OCI-LY7 (cell line): Measurements from ENCODE around the gene NRCAM. TPM values are rescaled to one million over a fixed set of nuclear protein-coding genes. Genes with fewer than 3 reads are reported as not detected.

ENCODE experiments used
- BruUV-seq: library from RNA; stranded (reverse); fragments of 400-500 nt; replicated peaks from 2 replicates; lab custom pipeline; 2021; lab: Mats Ljungman, UMichigan
- CTCF ChIA-PET: fragments of 300-600 bp; sonication (Branson Sonifier 250); formaldehyde crosslinking; loops from one replicate; lab custom pipeline; 2022; ENCODE audit warnings: antibody characterized with exemption; ENCODE audit not compliant: unreplicated experiment; lab: Charles Lee
- POLR2A ChIA-PET: fragments of 300-600 bp; sonication (Branson Sonifier 250); formaldehyde crosslinking; loops from one replicate; lab custom pipeline; 2022; ENCODE audit warnings: antibody characterized with exemption; lab: Charles Lee
- DNase-seq: peaks from one replicate; pipeline ENCODE4 v3.0.0-alpha.2; 2015; ENCODE audit warnings: low spot score
- H2AFZ ChIP-seq: fragments of 200-600 bp; sonication (generic), shearing (Covaris generic); 2 replicates; pipeline ENCODE4 v1.6.1; 2014; ENCODE audit warnings: mild to moderate bottlenecking, antibody characterized with exemption, low read length, moderate library complexity
- H3K27ac ChIP-seq: fragments of 200-600 bp; sonication (generic); 2 replicates; pipeline ENCODE4 v1.5.1; 2014; ENCODE audit warnings: mixed run types, low read depth, mild to moderate bottlenecking, moderate library complexity, low read length, inconsistent platforms; ENCODE audit not compliant: poor library complexity, severe bottlenecking
- H3K36me3 ChIP-seq: fragments of 200-600 bp; sonication (generic); 2 replicates; pipeline ENCODE4 v1.6.1; 2014; ENCODE audit warnings: mild to moderate bottlenecking, antibody characterized with exemption, low read length, moderate library complexity, mixed read lengths; ENCODE audit not compliant: insufficient read depth
- H3K4me1 ChIP-seq: fragments of 200-600 bp; sonication (generic); 2 replicates; pipeline ENCODE4 v1.5.1; 2014; ENCODE audit warnings: mild to moderate bottlenecking, low read length; ENCODE audit not compliant: insufficient read depth, poor library complexity, severe bottlenecking
- H3K4me2 ChIP-seq: fragments of 200-600 bp; sonication (generic); 2 replicates; pipeline ENCODE4 v1.6.1; 2014; ENCODE audit warnings: mild to moderate bottlenecking, low read length
- H3K4me3 ChIP-seq: fragments of 200-600 bp; sonication (generic); 2 replicates; pipeline ENCODE4 v1.5.1; 2014; ENCODE audit warnings: mild to moderate bottlenecking, low read depth, low read length; ENCODE audit not compliant: poor library complexity, severe bottlenecking
- H3K79me2 ChIP-seq: fragments of 200-600 bp; sonication (generic); 2 replicates; pipeline ENCODE4 v1.6.1; 2016; ENCODE audit warnings: low read depth, mild to moderate bottlenecking, low read length, moderate library complexity, mixed read lengths; ENCODE audit not compliant: insufficient read depth
- H3K9me2 ChIP-seq: fragments of 200-600 bp; sonication (generic); 2 replicates; pipeline ENCODE4 v1.6.1; 2016; ENCODE audit warnings: mild to moderate bottlenecking, low read length, mixed read lengths; ENCODE audit not compliant: insufficient read depth
- H3K9me3 ChIP-seq: fragments of 200-600 bp; sonication (generic); 2 replicates; pipeline ENCODE4 v1.6.1; 2014; ENCODE audit warnings: mild to moderate bottlenecking, mixed run types, low read length, mixed read lengths
- H4K20me1 ChIP-seq: fragments of 200-600 bp; sonication (generic); 2 replicates; pipeline ENCODE4 v1.6.1; 2014; ENCODE audit warnings: mild to moderate bottlenecking, antibody characterized with exemption, low read length, moderate library complexity, mixed read lengths; ENCODE audit not compliant: insufficient read depth
- EZH2phosphoT487 ChIP-seq: fragments of 200-600 bp; sonication (generic); IDR thresholded peaks from 2 replicates; pipeline ENCODE4 v1.6.1; 2018; ENCODE audit warnings: low read depth, borderline replicate concordance, mild to moderate bottlenecking, mixed run types, antibody characterized with exemption, low read length, moderate library complexity, mixed read lengths
- intact Hi-C: fragments of 100-400 bp; cut with micrococcal nuclease; formaldehyde crosslinking; loops from one replicate; pipeline ENCODE4 v1.10.0; 2022; ENCODE audit not compliant: unreplicated experiment
- total RNA-seq, 2 experiments: library from RNA; depleted of rRNA in 1 of 2; stranded (reverse); fragments of >200 nt in 1 of 2; shearing (Covaris generic) in 1 of 2; gene quantifications; 2 replicates each; pipeline ENCODE4 v1.2.3, GENCODE V29; 2014 to 2022
- TF ChIP-seq, protein P1 (sequence below): fragments of 200-600 bp; sonication (generic); conservative IDR thresholded peaks from 2 replicates; pipeline ENCODE4 v1.5.1; 2014; ENCODE audit warnings: mild to moderate bottlenecking, antibody characterized with exemption, low read length, moderate library complexity, mixed read lengths

Gene NRCAM
- total RNA-seq, 2 experiments from 2014 or later: not detected

DNA sequence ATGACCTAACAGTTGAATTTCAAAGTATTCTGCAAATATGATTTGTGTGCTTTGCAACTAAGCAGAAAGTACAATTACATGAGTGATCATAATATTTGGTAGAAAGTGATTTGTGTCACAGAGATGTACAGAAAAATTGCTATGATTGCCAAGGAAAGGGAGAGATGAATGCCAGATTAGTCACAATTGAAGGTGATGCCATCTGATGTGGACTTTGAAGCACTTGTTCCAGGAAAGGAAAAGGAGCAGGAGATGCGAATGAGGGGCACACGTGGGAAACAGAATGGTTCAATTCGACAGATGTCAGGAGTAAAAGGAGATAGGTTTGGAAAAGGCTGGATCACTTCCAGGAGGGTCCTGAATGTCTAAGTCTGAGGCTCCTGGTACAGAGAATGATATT, 173.0 kb downstream of the NRCAM start:
- ChIA-PET POLR2A (no interaction called here), CTCF (interaction anchor here (1.2 kb wide), 1 partner anchor 65 kb away, joined by 3 read pairs; no protein-coding TSS in a partner anchor)
- Histone ChIP-seq H4K20me1 (no peaks in the 10 kb centered on the region), H2AFZ (no peak overlapping the region), H3K4me3 (no peak overlapping the region), H3K4me2 (no peak overlapping the region), H3K9me3 (no peaks in the 10 kb centered on the region), H3K9me2 (no peaks in the 10 kb centered on the region), H3K36me3 (no peaks in the 10 kb centered on the region), H3K27ac (no peak overlapping the region), H3K4me1 (no peaks in the 10 kb centered on the region), H3K79me2 (no peaks in the 10 kb centered on the region)
- intact Hi-C loops: no loop called here
- no peak for DNase-seq
- no TSS peak for BruUV-seq
- no peak for TF ChIP-seq EZH2phosphoT487
- TF ChIP-seq, protein P1, sequence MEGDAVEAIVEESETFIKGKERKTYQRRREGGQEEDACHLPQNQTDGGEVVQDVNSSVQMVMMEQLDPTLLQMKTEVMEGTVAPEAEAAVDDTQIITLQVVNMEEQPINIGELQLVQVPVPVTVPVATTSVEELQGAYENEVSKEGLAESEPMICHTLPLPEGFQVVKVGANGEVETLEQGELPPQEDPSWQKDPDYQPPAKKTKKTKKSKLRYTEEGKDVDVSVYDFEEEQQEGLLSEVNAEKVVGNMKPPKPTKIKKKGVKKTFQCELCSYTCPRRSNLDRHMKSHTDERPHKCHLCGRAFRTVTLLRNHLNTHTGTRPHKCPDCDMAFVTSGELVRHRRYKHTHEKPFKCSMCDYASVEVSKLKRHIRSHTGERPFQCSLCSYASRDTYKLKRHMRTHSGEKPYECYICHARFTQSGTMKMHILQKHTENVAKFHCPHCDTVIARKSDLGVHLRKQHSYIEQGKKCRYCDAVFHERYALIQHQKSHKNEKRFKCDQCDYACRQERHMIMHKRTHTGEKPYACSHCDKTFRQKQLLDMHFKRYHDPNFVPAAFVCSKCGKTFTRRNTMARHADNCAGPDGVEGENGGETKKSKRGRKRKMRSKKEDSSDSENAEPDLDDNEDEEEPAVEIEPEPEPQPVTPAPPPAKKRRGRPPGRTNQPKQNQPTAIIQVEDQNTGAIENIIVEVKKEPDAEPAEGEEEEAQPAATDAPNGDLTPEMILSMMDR: no peak

DNA sequence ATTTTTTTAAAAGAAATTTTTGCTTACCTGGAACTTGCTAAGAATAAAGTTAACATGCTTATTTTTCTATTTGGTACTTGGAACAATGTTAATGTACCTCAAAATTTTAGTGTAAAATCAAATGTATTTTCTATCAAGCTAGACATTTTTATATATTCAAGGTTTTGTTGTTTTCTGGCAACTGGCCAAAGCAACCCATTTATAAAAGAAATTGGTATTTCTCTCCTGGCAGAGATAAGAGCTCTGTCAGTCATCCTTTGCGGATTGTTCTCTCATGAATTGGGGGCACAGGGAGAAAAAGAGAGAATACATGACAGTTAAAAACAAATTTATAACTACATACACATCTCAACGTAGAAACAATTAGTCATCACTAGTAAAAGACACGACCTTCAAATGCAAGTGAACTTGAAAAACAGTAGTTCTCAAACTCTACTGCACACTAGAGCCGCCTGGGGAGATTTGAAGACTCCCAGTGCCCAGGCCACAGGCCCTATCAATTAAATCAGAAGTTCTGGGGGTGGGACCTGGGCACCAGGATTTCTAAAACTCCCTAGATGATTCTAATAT, 173.7 kb downstream of the NRCAM start:
- CTCF ChIA-PET: no interaction called here

DNA sequence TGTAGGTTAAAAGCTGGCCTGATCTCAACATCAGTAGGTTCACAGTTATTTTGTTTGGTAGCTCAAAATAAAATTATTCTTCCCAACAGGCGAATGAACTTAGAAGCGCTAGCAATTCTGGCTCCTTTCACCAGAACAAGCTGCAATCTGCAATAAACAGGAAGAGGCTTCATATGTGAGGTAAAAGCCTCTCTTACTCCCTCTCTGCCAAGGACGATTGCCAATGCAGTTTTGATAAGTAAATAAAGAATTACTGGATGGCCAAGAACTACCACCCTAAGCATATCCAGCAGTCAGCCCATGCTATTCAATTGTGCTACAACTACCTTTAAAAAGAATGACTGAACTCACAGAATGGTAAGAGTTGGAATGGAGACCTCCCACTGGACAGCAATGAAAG, 176.1 kb downstream of the NRCAM start:
- ChIA-PET POLR2A (no interaction called here), CTCF (no interaction called here)
- Histone ChIP-seq H4K20me1 (no peaks in the 10 kb centered on the region), H3K4me2 (no peak overlapping the region), H3K4me3 (no peak overlapping the region), H3K9me2 (no peaks in the 10 kb centered on the region), H3K9me3 (no peaks in the 10 kb centered on the region), H2AFZ (no peak overlapping the region), H3K36me3 (no peaks in the 10 kb centered on the region), H3K79me2 (no peaks in the 10 kb centered on the region), H3K27ac (no peak overlapping the region), H3K4me1 (no peaks in the 10 kb centered on the region)
- intact Hi-C loops: no loop called here
- TF ChIP-seq, protein P1: no peak
- no peak for TF ChIP-seq EZH2phosphoT487
- no TSS peak for BruUV-seq
- DNase-seq: no peak

More for the DNA sequence above, 173.7 kb downstream of the NRCAM start:
- no peak for DNase-seq
- POLR2A ChIA-PET: interaction anchor here (0.8 kb wide), 1 partner anchor 9 kb away, joined by 3 read pairs; no protein-coding TSS in a partner anchor
- Histone ChIP-seq H3K9me2 (no peaks in the 10 kb centered on the region), H3K27ac (no peak overlapping the region), H3K4me3 (no peak overlapping the region), H4K20me1 (no peaks in the 10 kb centered on the region), H3K79me2 (no peaks in the 10 kb centered on the region), H3K4me1 (no peaks in the 10 kb centered on the region), H3K36me3 (no peaks in the 10 kb centered on the region), H3K4me2 (no peak overlapping the region), H2AFZ (no peak overlapping the region), H3K9me3 (no peaks in the 10 kb centered on the region)
- no TSS peak for BruUV-seq
- intact Hi-C loops: no loop called here
- TF ChIP-seq, protein P1: no peak
- TF ChIP-seq EZH2phosphoT487: no peak
